NCI-H2227 (cell line): ENCODE data around the gene PDK2.

Experiments
- DNase-seq: peaks from one replicate; lab custom pipeline; 2025; ENCODE audit not compliant: unreplicated experiment; lab: John Stamatoyannopoulos, UW

Gene PDK2

DNA sequence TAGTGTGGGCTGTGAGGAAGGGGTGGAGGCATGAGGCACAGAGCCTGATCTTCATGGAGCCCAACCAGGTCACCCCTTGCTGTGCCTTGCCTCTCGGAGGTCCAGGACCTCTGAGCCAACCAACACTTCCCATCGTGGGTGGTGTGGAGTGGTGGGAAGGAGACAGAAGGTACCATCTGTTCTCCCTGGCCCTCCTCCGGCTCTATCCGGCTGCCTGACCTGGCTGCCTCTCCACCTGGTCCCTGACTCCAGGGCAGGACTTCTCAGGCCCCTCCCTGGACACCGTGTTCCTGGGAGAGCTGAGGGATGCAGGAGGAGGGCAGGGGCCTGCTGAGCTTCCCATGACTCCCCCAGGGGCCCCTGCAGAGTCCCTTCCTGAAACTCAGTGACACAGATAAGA lies 3.9 kb downstream of the PDK2 start:
- DNase-seq: no peak

DNA sequence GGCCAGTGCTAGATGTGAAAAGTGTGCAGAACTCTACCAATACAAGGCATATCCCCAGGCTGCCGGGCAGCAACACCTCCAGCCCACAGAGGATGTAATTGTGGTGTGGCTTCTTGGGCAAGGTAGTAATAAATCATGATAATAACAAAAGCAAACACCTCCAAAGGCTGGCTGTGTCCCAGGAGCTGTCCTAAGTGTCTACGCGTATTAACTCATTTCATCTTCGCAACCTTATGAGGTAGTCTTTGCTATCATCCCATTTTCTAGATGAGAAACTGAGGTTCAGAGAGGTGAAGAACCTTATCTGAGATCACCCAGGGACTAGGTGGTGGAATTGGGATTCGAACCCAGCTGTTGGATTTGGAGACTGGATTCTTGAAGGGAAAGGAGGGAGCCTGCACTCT lies 5.3 kb downstream of the PDK2 start:
- no peak for DNase-seq

DNA sequence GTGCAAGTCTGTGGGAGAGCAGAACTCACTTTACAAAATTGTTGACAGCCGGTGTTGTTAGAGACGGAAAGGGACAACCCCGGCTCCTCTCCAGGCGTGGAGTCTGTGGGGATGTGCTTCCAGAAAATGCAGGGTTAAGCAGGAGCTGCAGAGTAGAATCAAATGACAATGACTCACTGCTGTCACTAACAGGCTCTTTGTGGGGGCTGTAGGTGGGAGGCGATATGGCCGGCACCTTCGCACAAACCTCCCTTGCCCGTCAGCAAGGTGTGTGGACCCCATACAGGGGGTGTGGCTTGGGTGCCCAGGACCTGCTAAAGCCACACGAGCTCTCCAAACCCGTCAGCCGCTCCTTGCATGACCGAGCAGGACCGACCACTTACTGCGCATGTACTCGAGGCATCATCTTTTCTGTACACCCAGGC lies 5.8 kb downstream of the PDK2 start:
- peak; percentile 61 for DNase-seq

DNA sequence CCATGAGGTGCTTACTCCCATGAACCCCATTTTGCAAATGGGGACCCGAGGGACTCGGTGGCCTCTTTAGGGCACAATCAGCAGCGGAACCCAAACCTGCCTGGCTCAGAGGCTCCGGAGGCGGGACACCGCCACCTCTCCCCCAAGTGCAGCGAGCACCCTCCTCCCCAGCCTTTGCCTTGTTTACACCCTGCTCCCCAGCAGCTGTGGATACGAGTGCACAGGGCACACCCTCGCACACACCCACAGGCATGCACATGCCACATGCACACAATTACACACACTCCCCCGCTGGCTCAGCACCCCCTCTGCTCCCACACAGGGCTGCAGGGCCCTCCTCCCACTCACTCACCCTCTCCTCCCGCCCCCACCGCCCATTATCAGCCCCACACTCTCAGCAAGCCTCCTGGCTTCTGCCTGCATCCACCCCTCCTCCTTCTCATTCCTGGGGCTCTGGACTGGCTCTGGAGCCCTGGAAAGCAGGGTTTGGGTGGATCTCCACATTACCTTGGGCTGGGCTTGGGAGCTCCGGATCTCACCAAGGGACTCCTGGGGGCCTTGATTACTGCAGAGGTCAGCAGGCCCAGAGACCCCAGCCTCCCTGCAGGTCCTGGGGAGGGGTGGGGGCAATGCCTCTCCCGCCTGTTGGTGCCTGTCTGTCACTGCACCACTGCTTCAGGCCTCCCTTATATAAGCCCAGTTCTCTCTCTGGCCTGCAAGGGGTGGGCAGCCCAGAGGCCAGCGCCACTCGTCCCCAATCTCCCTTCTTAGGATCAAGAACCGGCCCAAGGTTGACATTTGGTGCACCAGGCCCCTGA lies 6.4 kb downstream of the PDK2 start:
- peak; percentile 78 for DNase-seq

DNA sequence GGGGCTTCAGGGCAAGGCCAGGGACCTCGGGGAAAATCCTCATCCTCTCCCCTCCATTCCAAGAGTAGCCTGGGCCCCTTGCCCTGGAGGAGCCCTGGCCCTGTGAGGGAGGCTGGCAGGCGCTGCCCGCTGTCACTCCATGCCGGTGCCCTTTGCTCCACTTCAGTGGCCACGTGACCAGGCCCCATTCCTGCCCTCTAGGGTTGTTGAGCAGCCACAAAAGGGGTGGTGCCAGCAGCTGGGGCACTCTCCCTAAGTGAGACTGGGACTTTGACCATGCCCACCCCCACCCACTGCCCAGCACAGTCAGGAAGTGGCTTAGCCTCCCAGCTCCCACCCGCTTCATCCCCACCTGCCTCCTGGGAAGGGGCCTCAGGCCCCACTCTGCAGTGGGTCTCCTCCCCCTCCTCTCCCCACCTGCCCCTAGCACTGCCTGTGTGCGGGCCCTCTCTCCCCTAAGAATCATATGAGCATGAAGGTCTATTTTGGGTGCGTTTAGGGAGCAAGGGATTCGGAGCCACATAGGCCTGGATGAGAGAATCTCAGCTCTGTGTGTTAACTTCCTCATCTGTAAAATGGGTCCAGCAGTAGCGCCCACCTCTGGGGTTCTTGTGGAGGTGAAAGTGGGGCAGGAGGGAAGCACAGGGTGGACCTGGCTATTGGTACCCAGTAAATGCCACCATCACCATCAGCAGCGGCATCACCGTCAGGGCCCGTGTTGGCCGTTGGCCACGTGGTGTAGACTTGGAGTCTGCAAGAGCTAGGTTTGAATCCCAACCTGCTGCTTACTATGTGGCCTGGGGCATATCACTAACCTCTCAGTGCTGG lies 7.2 kb downstream of the PDK2 start:
- DNase-seq: peak; percentile 43

DNA sequence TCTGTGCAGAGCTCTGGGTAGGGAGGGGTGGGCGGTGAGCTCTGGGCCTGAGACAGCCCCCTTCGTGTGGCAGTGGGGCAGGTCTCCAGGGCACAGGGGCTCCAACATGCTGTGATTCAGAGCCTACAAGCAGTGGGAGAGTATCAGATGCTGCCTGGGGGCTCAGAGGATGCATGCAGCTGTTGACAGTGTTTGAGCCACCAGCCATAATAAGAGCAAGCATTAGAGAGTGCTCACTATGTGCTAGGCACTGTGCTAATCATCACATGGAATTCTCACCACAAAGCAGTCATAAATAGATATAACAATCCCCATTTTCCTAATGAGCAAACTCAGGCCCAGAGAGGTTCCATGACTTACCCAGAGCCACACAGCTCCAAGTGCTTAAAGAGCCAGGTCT lies 8.1 kb downstream of the PDK2 start:
- DNase-seq: no peak

DNA sequence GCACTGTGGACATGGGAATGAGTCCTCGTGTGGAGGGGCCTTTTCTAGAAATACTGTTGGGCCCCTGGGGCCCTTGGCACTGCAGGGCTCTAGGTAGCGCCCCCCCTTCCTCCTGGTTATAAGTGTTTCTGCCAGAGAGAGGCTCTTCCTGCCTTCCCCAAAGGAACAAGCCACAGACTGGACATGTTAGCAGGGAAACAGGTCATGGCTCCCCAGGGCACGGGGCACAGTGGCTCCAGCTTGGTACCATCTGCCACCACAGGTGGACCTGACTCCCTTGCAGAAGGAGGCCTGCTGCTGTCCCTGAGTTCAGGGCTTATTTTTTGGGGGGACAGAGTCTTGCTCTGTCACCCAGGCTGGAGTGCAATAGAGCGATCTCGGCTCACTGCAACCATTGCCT lies 8.8 kb downstream of the PDK2 start:
- no peak for DNase-seq

DNA sequence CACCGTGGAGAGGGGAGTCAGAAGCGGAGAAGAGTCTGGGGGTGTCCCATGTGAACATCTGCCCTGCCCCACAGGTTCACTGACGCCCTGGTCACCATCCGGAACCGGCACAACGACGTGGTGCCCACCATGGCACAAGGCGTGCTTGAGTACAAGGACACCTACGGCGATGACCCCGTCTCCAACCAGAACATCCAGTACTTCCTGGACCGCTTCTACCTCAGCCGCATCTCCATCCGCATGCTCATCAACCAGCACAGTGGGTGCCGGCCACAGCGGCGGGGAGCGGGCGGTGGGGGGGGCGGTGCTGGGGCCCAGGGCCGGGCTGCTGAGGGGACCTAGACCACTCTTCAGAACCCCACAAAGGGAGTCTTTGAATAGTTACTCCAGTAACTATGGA lies 10.7 kb downstream of the PDK2 start:
- DNase-seq: no peak

DNA sequence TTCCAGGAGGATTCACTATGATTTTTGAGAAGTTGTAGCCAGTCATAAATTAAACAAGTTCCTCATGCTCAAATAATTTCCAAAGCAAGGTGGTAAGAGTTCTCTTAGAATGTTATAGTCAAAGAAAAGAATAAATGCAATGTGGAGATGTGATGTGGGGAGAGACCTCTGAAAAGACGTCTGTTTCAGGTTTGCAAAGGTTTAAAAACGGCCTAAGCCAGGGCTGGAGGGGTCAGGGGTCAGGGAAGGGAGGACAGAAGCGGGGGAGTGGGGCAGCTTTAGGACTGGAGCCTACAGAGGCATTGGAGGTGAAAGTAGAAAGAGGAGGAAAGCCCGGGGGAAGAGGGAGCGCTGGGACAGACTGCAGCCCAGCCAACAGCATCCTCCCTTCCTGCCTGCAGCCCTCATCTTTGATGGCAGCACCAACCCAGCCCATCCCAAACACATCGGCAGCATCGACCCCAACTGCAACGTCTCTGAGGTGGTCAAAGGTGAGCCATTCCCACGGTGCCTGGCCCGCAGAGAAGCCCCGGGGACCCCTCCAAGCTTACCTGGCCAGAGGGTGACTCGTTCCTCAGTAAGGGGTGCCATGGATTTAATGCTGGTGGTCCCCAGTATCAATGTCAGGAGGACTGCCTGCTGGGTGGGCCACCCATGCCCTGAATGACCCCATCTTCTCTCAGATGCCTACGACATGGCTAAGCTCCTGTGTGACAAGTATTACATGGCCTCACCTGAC lies 11.4 kb downstream of the PDK2 start:
- DNase-seq: no peak

DNA sequence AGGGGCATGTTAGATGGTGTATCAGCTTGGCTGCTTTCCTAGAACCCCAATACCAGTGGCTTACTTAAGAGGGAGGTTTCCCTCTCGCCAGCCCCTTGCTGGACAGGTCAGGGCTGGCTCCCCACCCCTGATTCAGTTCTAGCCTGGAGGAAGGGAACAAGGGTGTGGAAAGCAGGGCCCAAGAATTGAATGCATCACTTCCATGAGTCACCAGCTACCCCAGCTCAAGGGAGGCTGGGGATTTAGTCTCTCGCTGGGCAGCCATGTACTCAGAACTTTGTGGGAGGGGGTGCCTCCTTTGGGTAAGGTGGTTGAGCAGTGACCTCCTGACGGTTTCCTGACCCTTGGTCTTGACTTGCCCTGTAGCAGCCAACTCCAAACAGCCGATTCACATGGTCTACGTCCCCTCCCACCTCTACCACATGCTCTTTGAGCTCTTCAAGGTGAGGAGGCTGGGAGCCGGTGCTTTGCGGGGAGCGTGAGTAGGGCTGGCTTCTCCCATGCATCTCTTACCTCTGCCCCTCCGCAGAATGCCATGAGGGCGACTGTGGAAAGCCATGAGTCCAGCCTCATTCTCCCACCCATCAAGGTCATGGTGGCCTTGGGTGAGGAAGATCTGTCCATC lies 12.8 kb downstream of the PDK2 start:
- no peak for DNase-seq

DNA sequence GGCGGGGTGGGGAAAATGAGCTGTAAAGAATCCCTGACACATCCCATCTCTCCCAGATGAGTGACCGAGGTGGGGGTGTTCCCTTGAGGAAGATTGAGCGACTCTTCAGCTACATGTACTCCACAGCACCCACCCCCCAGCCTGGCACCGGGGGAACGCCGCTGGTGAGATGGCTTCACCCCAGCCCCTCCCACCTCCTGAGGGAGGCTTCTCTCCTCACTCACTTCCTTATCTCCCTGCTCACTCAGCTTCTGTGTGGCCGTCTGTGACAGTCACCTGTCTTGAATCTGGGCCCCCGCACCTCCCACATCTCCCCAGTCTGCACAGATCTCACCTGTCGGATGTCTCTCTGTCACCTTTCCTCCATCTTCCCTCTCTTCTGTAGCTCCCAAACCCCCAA lies 13.4 kb downstream of the PDK2 start:
- DNase-seq: no peak

DNA sequence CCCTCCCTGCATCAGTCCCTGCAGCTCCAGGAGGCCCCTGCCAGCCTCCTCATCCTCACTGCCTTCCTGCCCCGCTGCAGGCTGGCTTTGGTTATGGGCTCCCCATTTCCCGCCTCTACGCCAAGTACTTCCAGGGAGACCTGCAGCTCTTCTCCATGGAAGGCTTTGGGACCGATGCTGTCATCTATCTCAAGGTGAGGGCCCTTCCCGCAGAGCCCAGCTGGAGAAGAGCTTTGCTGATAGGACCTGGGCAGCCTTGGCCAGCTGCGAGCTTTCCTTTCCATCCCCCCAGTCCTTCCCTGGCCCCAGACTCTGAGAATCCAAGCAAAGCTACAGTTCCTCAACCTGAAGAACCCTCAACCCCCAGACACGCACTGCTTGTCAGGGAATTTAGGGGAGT lies 14.1 kb downstream of the PDK2 start:
- no peak for DNase-seq

DNA sequence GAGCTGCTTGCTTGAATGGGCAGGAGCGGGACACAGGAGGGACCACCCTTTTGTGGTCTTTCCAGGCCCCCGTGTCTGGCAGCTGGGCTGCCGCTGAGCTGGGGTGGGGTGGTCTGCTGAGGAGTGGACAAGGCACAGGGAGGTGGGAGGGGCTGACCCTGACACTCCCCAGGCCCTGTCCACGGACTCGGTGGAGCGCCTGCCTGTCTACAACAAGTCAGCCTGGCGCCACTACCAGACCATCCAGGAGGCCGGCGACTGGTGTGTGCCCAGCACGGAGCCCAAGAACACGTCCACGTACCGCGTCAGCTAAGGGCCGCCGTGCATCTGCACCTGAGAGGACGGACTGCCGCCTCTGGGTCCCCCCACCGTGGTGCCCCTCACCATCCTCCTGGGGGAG lies 14.6 kb downstream of the PDK2 start:
- DNase-seq: no peak

DNA sequence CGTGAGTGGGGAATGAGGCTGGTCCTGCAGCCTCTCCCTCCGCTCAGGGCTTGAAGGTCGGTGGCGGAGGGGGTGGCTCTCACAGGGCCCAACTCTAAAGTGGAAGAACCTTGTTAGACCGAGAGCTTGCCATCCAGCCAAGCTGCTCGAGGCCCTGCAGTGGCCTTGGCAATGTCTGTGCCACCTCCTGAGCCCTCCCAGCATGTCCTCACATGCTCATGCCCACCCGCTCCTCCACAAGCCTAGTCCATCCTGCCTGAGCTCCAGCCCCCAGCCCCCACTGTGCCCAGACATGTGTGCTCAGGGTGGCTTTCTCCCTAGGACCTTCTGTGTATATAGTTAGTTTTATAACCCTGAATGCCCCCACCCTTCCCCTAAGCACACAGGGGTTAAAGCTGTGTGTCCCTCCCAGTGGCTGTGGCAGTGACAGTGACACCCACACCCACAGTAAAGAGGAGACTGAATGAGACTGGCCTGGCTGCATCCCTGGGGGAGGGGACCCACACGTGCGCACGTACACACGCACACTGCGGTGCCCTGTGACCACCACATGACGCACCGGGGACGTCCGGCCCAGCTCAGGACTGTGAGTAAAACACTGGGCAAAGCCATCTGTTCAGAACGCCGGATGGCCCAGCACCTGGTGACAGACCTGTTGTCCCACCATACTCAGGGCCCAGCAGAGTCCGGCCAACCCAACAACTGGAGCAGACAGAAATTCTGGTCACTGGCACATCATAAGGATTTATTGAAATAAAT lies 15.6 kb downstream of the PDK2 start:
- DNase-seq: no peak

DNA sequence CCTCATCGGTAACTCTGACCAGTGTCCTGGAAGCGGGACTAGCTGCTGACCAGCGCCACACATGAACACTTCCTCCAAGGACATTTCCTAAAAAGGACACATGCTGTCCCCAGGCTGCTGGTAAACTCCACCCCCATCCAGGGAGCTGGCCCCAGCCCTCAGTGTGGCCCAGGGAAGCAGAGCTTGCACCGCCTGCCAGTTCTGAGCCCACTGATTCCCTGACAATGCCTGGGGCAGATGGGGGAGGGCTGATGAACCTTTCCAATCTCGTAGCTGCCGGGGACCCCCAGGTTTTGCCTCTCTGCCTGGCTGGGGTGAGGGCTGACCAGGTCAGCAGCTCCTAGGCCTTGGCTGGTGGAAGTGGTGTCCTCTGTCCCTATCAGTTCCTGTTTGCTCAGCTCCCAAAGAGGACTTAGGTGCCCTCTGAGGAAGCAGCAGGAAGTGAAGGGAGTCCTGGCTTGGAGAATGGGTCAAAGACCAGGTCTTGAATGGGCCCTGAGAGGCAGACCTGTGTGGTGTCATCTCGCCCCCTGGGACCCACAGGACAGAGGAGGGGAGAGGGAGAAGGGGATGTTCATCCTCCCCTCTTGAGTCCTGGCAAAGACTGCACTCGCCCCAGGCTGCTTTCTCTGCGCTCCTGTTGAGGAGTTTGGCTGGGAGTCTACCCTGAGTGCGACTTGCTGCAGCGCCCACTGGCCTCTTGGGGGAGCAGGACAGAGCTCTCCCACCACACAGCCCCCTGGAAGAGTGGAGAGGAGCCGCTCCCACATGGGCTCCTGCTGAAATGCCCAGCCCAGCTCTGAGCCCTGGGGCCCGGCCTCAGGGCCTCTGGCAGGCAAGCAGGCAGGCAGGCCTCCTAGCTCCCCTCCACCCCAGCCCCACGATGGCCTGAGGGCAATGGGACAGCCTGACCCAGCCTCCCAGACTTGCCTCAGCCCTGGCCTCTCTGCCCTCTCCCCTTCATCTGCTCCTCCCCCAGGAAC lies 16.8 kb downstream of the PDK2 start:
- DNase-seq: no peak

DNA sequence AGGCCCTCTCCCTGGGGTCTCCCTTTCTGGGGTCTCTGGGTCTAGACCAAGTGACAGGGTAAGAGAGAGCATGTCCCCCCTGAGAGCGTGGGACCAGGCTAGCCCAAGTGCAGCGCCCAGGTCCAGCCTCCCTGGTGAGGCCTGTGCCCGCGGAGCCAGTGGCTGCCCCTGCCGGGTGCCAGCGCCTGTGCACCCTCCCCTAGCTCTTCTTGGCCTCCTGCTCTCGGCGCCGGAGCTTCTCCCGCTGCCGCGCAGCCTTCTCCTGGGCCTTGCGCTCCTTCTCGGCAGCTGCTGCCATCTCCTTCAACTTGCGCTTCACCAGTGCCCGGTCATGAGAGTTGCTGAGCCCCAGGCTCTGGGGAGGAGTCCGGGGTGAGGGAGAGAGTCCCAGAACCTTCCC lies 17.5 kb downstream of the PDK2 start:
- no peak for DNase-seq

DNA sequence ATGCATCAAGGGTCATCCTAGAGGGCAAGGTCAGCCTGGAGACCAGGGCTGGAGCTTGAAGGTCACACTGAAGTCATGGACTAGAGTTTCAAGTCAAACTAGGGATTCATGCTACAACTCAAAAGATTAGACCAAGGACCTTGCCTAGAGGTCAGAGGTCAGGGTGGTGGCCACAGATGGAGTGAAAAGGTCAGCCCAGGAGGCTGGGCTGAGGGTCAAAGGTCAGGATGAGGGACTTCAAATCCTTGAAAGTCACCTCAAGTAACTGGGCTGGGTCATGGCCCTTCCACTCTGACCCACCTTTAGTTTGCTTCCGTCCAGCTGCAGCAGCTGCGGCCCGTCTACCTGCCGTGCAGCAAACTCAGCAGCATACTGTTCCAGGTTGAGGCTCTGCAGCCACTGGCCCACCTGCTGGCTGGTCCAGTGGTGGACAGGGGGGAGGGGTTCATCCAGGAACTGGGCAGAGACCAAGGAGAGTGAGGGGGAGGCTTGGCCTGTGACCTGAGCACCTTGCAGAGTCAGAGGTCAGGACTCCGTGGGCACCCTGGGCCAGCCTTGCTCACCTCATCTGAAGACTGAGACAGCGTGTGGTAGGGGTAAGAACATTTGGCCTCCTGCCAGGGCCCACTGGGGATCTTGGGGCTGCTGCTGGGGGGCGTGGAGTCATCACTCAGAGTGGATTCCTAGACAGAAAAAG lies 18.6 kb downstream of the PDK2 start:
- no peak for DNase-seq

DNA sequence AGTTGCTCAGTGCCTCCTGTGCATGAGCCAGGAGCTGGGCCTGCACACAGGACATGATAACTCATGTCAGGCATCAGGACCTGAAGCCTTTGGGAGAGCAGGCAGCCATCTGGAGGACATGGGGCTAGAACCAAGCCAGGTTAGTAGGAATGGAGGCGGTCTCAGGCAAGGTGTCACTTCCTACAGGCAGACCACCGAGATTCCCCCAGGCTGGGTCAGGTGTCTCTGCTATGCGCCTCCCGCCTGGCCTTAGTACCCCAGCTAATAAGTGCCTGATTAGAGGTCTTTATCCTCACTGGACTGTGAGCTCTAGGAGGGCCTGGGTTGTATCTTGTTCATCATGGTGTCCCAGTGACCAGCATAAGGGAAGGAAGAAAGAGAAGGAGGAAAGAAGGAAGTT lies 19.2 kb downstream of the PDK2 start:
- DNase-seq: no peak

DNA sequence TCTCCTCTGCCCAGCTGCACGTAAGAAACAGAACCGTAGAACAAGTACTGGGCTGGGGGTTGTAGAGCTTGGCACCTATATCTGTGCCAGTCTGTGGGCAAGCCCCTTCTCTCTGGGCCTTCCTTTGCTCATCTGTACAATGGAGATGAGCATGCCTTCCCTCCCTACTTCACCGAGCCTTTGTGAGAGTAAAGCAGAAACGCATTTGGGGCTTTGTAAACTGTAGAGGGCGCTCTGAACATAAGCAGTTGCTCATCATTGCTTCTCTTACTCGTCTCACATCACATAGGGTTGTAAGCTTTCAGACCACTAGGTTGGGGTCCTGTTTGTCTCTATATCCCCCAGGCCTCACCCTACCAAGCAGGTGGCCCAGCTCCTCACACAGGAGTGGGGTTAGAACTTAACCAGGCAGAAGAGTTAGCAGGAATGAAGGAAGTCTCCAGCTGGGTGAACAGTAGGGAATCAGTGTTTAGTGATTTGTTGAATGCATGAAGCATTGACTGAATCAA lies 19.8 kb downstream of the PDK2 start:
- DNase-seq: peak; percentile 70
